GM21825 (cell line): ENCODE measurements around the gene CADM1.

ENCODE experiments used
- ATAC-seq: cut with Tn5 transposase; IDR thresholded peaks from one replicate; pipeline ENCODE4 v1.9.1; 2021; ENCODE audit warnings: mild to moderate bottlenecking, moderate library complexity; ENCODE audit not compliant: unreplicated experiment

The CADM1 gene

DNA sequence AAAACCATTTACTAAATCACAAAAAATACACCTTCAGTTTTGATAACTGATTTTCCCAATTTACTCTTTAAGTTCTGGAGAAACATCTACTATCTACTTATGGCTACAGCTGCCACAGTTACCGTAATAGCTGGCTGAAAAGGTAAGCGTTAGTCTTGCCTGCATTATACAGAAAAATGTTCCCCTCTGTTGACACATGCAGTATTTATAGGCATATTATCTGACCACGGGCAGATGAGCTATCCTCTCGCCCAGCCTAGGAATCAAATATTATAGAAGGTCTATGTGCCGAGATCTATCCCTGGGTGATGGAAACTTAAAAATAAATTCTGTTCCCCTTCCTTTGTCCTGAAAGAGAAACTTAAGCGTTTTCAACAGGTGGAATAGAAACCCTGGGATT lies 283.8 kb downstream of the CADM1 start:
- ATAC-seq: no peak

GRCh38 chr11:115219376-115219775 lies 284.8 kb downstream of the CADM1 start:
- ATAC-seq: no peak

DNA sequence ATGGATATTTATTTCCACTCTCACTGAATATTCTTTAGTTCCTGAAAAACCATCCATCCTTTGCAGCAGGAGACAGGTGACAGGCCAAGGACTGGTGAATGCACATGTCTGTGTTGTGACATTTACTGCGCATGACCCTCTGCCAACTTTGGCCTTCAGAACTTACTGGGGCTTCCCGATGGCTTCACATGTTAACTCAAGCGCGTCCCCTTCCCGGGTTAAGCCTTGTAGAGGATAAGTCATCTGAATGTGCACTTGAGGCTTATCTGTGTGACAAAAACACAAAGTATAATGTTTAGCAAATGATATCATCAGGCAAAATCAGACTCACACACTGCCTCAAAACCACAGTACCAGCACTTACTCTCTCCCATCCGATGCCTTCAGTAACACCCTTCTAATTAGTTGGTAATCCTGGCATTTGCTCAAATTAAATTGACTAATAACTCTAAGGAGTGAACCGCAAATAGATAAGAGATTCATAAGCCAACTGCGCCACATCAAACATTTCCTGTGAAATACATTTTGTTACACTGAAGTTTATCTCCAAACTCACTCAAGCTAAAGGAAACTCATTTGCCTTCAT lies 286.4 kb downstream of the CADM1 start:
- ATAC-seq: no peak

- ATAC-seq: no peak
Observed at GRCh38 chr11:115215694-115216617, 288.3 kb downstream of the CADM1 start.

DNA sequence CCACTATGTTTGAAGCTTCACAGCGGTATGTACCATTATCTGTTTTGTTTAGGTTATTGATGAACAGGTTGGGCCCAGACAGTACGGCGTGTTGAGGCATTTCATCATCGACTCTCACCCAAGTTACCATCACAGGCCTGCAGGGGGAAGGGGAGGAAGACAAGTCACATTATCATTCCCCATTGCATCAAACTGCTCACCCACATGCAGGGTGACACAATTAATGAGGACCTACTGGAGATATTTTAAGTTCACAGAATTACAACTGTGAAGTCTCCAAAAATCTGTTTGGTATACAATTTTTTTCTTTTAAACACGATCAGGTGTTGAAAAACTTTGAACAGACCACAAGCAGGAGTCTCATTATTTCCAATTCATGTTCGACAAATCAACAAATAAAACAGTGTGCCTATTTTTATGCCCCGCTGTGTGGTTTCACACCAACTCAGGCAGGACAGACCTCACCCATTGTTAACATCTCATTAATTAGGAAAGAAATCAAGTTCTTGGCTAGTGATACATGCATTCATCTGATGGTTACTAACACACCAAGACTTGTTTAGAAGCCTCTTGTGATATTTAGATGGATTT lies 289.5 kb downstream of the CADM1 start:
- ATAC-seq: no peak

- ATAC-seq: no peak
Observed at GRCh38 chr11:115213007-115213406, 291.2 kb downstream of the CADM1 start.

- no peak for ATAC-seq
Observed at GRCh38 chr11:115208808-115209259, 295.4 kb downstream of the CADM1 start.

GRCh38 chr11:115207916-115208315 lies 296.3 kb downstream of the CADM1 start:
- no peak for ATAC-seq

DNA sequence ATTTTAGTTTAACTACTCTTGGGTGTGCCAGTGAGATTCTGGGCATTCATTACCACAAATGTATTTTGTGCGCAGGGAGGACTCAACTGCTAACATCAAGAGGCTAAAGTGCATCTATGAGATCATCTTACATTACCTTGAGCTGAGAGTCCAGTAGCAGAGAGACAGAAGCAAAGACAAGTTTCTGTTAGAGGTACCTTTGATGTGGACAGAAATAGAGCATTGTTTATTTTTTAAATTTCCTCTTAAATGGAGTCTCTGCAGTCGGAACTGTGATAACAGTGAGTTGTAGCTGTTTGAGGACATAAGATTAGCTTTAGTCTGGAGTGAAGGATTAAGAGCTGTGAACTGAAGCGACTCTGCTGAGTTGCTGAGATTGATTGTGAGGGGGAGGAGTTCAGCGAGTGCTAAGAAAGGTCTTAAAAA lies 297.0 kb downstream of the CADM1 start:
- ATAC-seq: no peak

DNA sequence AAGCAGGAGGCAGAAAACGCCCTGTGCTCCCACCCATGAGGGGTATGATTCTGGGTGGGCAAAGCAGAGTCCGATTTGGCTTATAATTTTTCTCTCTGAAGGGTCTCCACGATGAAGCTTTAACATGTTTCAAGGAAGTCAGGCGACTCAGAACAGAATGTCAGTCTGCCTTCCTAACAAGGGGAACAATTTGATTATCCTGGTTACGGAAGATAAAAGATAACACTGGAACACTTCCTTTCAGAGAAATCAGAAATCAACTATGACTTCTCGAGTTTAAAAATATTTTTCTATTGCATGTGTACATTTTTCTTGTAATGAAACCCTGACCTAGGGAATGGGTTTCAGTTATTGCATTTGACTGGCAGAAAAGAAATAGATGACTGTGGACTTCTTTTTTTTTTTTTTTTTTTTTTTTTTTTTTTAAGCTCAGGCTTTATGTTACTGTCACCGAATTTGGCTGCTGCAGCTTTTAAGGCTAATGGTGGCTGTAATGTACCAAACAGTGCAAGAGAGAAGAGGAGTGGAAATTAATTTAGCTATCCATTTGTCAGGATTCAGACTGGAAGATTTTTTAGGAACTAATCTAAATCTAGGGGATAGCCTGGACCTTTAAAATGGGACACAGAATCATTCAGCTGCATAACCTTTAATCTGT lies 297.7 kb downstream of the CADM1 start:
- no peak for ATAC-seq

GRCh38 chr11:115202900-115203552 lies 301.2 kb downstream of the CADM1 start:
- ATAC-seq: no peak

DNA sequence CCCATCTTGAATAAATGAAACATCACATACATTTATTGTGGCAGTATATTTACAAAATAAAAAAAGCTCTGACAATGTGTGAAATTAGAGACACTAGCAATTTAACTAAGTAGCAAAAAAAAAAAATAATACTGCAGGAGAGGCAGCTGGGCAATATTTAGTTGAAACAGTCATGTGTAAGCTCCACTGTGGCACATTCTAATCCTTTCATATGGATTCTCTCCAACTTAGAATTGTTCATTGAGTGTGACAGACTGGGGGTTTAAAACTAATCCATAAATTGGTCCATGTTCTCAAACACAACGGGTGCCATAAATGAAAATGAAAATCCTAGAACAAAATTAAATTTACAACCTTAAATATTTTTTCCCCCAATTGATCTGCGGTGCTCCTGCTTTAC lies 302.1 kb downstream of the CADM1 start:
- ATAC-seq: no peak

DNA sequence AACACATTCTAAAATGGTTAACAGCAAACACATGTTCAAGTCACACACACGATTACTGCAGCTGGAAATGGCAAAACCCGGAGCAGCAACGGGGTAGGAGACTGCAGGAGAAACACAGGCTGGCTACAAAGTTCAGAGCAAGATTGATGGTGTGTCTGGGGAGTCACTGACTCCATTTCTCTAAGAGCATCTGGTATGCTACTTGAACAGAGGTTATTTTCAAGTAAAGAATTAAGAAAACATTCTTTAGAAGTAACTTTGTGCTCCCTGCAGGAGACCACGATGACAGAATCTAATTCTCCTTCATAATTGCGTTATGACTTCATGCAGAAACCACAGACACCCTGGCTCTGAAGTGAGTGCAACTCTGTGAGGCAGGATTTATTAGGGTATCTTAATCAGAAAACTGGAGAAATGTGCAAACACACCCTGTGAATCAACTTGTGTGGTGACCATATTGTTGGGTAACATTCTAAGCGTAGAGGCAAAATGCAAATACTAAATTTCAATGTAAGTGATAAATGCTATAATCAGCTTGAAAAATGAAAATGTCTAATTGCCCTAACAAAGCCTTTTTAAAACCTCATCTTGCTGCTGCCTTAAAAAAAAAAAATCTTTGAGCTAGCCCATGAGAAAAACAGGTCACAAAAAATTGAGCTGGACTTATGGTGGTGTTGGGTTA lies 303.0 kb downstream of the CADM1 start:
- no peak for ATAC-seq

DNA sequence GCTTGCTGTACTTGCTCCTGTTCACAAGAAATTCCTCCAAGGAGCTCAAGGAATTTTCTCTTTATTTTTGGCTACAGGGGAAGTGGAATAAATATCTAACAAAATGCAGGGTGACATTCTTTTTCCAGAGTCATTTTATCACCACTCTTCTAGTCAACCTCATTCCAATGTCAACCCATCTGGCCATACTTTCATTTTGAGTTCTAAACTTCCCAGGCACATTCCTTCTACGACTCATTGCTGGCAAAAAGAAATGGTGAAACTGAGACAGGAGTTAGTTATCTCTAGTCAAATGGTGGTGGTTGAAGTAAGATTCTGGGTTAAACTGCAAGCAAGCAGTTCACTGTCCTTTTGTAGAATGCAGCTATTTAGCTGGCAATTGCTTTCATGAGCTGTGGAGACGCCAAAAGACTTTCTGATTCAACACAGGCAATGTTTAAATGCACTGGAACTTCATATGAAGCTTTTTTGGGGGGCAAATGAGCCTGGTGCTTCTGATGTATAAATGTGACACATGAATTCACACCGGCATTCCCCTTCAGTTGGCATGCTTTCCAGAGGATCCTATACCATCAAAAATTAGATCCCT lies 304.6 kb downstream of the CADM1 start:
- no peak for ATAC-seq

GRCh38 chr11:115198321-115198741 lies 305.9 kb downstream of the CADM1 start:
- ATAC-seq: no peak

DNA sequence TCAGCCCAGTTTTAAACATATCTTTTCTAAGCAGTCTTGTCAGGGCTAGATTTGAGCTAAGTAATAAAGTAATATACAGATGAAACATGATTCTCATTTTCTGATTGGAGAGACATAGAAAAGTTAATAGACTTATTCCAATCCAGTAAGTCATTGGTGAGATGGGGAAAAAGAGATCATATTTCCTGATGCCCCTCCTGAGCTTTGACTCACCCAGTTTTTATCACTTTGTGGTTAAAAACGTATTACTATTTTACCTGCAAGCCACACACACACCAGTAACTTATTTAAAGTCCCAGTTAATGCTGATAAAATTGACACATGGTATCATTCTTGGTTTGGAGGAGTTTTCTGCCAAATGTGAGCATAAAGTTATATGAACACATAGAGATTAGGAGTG lies 306.8 kb downstream of the CADM1 start:
- no peak for ATAC-seq

- no peak for ATAC-seq
Observed at GRCh38 chr11:115197031-115197430, 307.2 kb downstream of the CADM1 start.

DNA sequence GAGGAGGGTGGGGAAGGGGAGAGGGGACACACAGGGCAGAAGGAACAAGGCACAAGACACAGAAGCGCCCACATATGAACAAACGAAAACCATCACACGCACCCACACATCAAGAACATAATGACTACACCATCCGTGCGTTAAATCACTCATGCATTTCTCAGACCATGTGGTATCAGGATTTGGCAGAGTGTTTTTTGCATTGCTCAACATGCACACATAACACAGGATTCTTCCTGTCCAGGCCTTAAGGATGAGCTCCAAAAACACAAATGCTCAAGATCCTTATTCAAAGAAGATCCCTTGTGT lies 309.5 kb downstream of the CADM1 start:
- ATAC-seq: no peak

- peak; percentile 65 for ATAC-seq
Observed at GRCh38 chr11:115193914-115194801, 310.1 kb downstream of the CADM1 start.
